ENCODE results near the gene SOX6.

The SOX6 gene

DNA sequence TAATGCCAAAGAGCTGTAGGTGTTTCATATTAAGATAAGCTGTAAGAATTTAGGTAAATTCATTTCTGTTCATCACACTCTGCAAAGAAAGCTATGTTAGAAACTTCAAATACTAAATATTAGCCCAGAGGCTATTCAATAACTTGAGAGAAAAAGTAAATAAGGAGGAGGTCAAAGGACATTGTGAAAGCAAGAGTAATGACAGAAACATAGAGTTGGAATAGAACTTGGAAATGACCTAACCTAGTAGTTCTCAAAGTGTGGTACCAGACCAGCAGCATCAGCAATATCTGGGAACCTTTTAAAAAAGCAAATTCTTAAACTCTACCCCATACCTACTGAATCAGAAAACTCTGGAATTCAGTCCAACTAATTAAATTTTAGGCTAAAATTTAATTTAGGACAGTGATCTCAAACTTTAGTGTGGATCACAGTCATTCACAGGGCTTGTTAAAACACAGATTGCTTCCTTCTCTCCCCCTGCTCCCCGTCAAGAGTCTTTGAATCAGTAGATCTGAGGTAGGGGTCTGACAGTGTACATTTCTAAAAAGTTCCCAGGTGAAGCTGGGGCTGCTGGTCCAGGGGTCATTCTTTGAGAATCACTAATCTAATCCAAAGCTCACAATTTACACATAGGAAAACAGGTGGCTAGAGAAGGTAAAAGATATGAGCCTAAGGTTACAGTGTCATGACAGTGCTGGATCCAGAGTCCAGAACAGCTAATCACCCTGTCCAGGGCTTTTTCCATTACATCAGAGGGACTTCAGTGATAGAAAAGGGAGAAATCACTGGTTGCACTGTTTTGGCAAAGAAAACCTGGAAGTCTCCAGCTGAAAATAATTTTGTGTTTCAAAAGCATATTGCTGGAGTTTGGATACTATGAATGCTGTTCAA lies 241.1 kb downstream of the SOX6 start:
- Histone ChIP-seq H3K9ac (ENCODE audit: low read depth, low read length, poor library complexity) (no peak overlapping the region), H3K23ac (ENCODE audit: low read depth, low read length, poor library complexity) (no peak overlapping the region), H2BK120ac (ENCODE audit: low read depth, low read length) (no peak overlapping the region), H3K4me1 (ENCODE audit: control insufficient read depth in 2 of 2, insufficient read depth in 1 of 2, low read depth in 1 of 2, low read length in 2 of 2) (peaks cover 5 to 8% of the 10 kb centered on the region in 2 donors), H3K9me3 (replicated peaks in 1 of 2; ENCODE audit: control insufficient read depth in 2 of 2, insufficient read depth in 1 of 2, low read depth in 1 of 2, low read length in 2 of 2) (no peaks in the 10 kb centered on the region), H3K79me1 (ENCODE audit: low read depth, low read length) (peaks cover 2% of the 10 kb centered on the region), H2AK5ac (ENCODE audit: low read depth, low read length) (no peak overlapping the region), H3K4ac (ENCODE audit: low read length) (no peak overlapping the region), H3K18ac (ENCODE audit: low read length) (no peak overlapping the region), H3K14ac (ENCODE audit: low read length) (no peak overlapping the region), H3K27ac (replicated peaks; ENCODE audit: low read length) (no peak overlapping the region), H2BK12ac (ENCODE audit: low read length) (no peak overlapping the region), H2AFZ (ENCODE audit: low read length) (no peak overlapping the region), H3K27me3 (ENCODE audit: control insufficient read depth in 3 of 3, insufficient read depth in 3 of 3, low read depth in 1 of 3, low read length in 3 of 3) (no peaks in the 10 kb centered on the region), H3K4me3 (ENCODE audit: low read length in 2 of 2) (no peak overlapping the region), H3K4me2 (ENCODE audit: insufficient read depth, low read length, poor library complexity, severe bottlenecking) (no peak overlapping the region), H2BK15ac (ENCODE audit: low read length) (no peak overlapping the region), H4K8ac (ENCODE audit: low read depth, low read length) (no peak overlapping the region), H2BK5ac (ENCODE audit: low read length) (no peak overlapping the region), H3K36me3 (replicated peaks in 1 of 2; ENCODE audit: control insufficient read depth in 2 of 2, insufficient read depth in 2 of 2, low read length in 2 of 2) (no peaks in the 10 kb centered on the region), H4K91ac (ENCODE audit: low read depth, low read length, poor library complexity) (no peak overlapping the region)
- no peak for DNase-seq (ENCODE audit: low spot score)
- WGBS, 2 donors (ENCODE audit: extremely low coverage in 2 of 2, insufficient read length in 2 of 2, insufficient replicate concordance in 1 of 2), result no CpG with 5 or more reads among the region's 1 CpG

DNA sequence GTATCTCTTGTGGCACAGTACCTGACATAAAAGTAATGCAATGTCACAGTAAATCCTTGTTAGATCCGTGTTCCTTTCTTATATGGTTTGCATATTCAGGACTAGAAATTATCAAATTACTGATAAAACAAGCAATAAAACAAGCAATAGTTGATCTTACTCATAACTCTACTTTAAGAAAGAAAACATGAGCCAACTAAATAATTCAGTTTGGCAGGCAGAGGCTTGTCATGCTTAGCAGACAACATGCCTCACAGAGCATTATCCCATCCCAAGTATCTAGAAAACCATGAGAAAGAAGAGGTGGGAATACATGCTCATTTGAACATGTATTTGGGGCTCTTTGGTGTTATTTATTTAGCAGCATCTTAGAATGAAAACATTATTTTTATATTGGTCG lies 241.9 kb downstream of the SOX6 start:
- no peak for DNase-seq (ENCODE audit: low spot score)
- Histone ChIP-seq H4K8ac (ENCODE audit: low read depth, low read length) (no peak overlapping the region), H3K14ac (ENCODE audit: low read length) (no peak overlapping the region), H3K27ac (replicated peaks; ENCODE audit: low read length) (no peak overlapping the region), H3K9me3 (replicated peaks in 1 of 2; ENCODE audit: control insufficient read depth in 2 of 2, insufficient read depth in 1 of 2, low read depth in 1 of 2, low read length in 2 of 2) (no peaks in the 10 kb centered on the region), H3K18ac (ENCODE audit: low read length) (no peak overlapping the region), H3K36me3 (replicated peaks in 1 of 2; ENCODE audit: control insufficient read depth in 2 of 2, insufficient read depth in 2 of 2, low read length in 2 of 2) (no peaks in the 10 kb centered on the region), H3K23ac (ENCODE audit: low read depth, low read length, poor library complexity) (no peak overlapping the region), H3K27me3 (ENCODE audit: control insufficient read depth in 3 of 3, insufficient read depth in 3 of 3, low read depth in 1 of 3, low read length in 3 of 3) (no peaks in the 10 kb centered on the region), H2BK12ac (ENCODE audit: low read length) (no peak overlapping the region), H3K9ac (ENCODE audit: low read depth, low read length, poor library complexity) (no peak overlapping the region), H2BK5ac (ENCODE audit: low read length) (no peak overlapping the region), H2BK120ac (ENCODE audit: low read depth, low read length) (no peak overlapping the region), H2BK15ac (ENCODE audit: low read length) (no peak overlapping the region), H4K91ac (ENCODE audit: low read depth, low read length, poor library complexity) (no peak overlapping the region), H3K4me2 (ENCODE audit: insufficient read depth, low read length, poor library complexity, severe bottlenecking) (no peak overlapping the region), H3K4ac (ENCODE audit: low read length) (no peak overlapping the region), H2AK5ac (ENCODE audit: low read depth, low read length) (no peak overlapping the region), H3K4me1 (ENCODE audit: control insufficient read depth in 2 of 2, insufficient read depth in 1 of 2, low read depth in 1 of 2, low read length in 2 of 2) (peaks cover 5 to 8% of the 10 kb centered on the region in 2 donors), H3K4me3 (ENCODE audit: low read length in 2 of 2) (no peak overlapping the region), H2AFZ (ENCODE audit: low read length) (no peak overlapping the region), H3K79me1 (ENCODE audit: low read depth, low read length) (peaks cover 2% of the 10 kb centered on the region)
- no CpG with 5 or more reads among the region's 2 CpGs for WGBS, 2 donors (ENCODE audit: extremely low coverage in 2 of 2, insufficient read length in 2 of 2, insufficient replicate concordance in 1 of 2)

- H3K4ac ChIP-seq (ENCODE audit: low read length), result no peak overlapping the region
- no peaks in the 10 kb centered on the region for H3K36me3 ChIP-seq (replicated peaks in 1 of 2; ENCODE audit: control insufficient read depth in 2 of 2, insufficient read depth in 2 of 2, low read length in 2 of 2)
- H2BK120ac ChIP-seq (ENCODE audit: low read depth, low read length), result no peak overlapping the region
- peaks cover 2% of the 10 kb centered on the region for H3K79me1 ChIP-seq (ENCODE audit: low read depth, low read length)
- no peak overlapping the region for H4K8ac ChIP-seq (ENCODE audit: low read depth, low read length)
- no peak overlapping the region for H2AFZ ChIP-seq (ENCODE audit: low read length)
- H4K91ac ChIP-seq (ENCODE audit: low read depth, low read length, poor library complexity), result no peak overlapping the region
- no peak overlapping the region for H2BK15ac ChIP-seq (ENCODE audit: low read length)
- H3K4me1 ChIP-seq (ENCODE audit: control insufficient read depth in 2 of 2, insufficient read depth in 1 of 2, low read depth in 1 of 2, low read length in 2 of 2), result peaks cover 5% of the 10 kb centered on the region in 2 donors
- no peak overlapping the region for H3K4me3 ChIP-seq (ENCODE audit: low read length in 2 of 2)
- DNase-seq (ENCODE audit: low spot score), result no peak
- no peak overlapping the region for H3K9ac ChIP-seq (ENCODE audit: low read depth, low read length, poor library complexity)
- no peak overlapping the region for H3K27ac ChIP-seq (replicated peaks; ENCODE audit: low read length)
- peaks cover 0 to under 1% of the 10 kb centered on the region in 2 donors for H3K9me3 ChIP-seq (replicated peaks in 1 of 2; ENCODE audit: control insufficient read depth in 2 of 2, insufficient read depth in 1 of 2, low read depth in 1 of 2, low read length in 2 of 2)
- no peak overlapping the region for H2BK5ac ChIP-seq (ENCODE audit: low read length)
- no peak overlapping the region for H3K4me2 ChIP-seq (ENCODE audit: insufficient read depth, low read length, poor library complexity, severe bottlenecking)
- no peak overlapping the region for H3K14ac ChIP-seq (ENCODE audit: low read length)
- H3K18ac ChIP-seq (ENCODE audit: low read length), result no peak overlapping the region
- no peak overlapping the region for H3K23ac ChIP-seq (ENCODE audit: low read depth, low read length, poor library complexity)
- H2AK5ac ChIP-seq (ENCODE audit: low read depth, low read length), result no peak overlapping the region
- no peaks in the 10 kb centered on the region for H3K27me3 ChIP-seq (ENCODE audit: control insufficient read depth in 3 of 3, insufficient read depth in 3 of 3, low read depth in 1 of 3, low read length in 3 of 3)
- no CpG with 5 or more reads among the region's 2 CpGs for WGBS, 2 donors (ENCODE audit: extremely low coverage in 2 of 2, insufficient read length in 2 of 2, insufficient replicate concordance in 1 of 2)
- H2BK12ac ChIP-seq (ENCODE audit: low read length), result no peak overlapping the region
These were observed 244.7 kb downstream of the SOX6 start for GRCh38 chr11:16111690-16112089.

DNA sequence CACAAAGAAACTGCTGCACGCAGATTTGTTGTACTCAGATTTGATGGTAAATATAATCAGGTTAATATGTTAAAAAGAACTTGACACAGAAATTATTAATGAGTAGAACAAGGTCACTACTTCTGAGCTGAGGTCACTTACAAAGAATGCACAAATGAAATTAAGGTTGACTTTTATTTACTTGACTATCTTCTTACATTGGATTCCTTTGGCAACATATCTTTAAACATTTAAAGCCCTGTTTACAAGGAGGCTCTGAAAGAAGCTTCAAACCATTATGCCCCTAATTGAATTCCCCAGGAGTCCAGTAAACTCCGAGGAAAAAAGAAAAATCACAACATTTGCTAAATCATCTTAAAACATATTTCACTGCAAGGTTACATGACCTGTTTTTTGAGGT lies 245.5 kb downstream of the SOX6 start:
- no peak overlapping the region for H3K4me3 ChIP-seq (ENCODE audit: low read length in 2 of 2)
- no peak overlapping the region for H3K9ac ChIP-seq (ENCODE audit: low read depth, low read length, poor library complexity)
- no peak for DNase-seq (ENCODE audit: low spot score)
- H2BK15ac ChIP-seq (ENCODE audit: low read length), result no peak overlapping the region
- no peak overlapping the region for H3K14ac ChIP-seq (ENCODE audit: low read length)
- no peaks in the 10 kb centered on the region for H3K36me3 ChIP-seq (replicated peaks in 1 of 2; ENCODE audit: control insufficient read depth in 2 of 2, insufficient read depth in 2 of 2, low read length in 2 of 2)
- H3K4me2 ChIP-seq (ENCODE audit: insufficient read depth, low read length, poor library complexity, severe bottlenecking), result no peak overlapping the region
- no peak overlapping the region for H2BK5ac ChIP-seq (ENCODE audit: low read length)
- no peak overlapping the region for H2AK5ac ChIP-seq (ENCODE audit: low read depth, low read length)
- no peak overlapping the region for H3K18ac ChIP-seq (ENCODE audit: low read length)
- no CpG with 5 or more reads among the region's 2 CpGs for WGBS, 2 donors (ENCODE audit: extremely low coverage in 2 of 2, insufficient read length in 2 of 2, insufficient replicate concordance in 1 of 2)
- H3K4me1 ChIP-seq (ENCODE audit: control insufficient read depth in 2 of 2, insufficient read depth in 1 of 2, low read depth in 1 of 2, low read length in 2 of 2), result peaks cover 5% of the 10 kb centered on the region in 2 donors
- peaks cover 0 to 6% of the 10 kb centered on the region in 2 donors for H3K9me3 ChIP-seq (replicated peaks in 1 of 2; ENCODE audit: control insufficient read depth in 2 of 2, insufficient read depth in 1 of 2, low read depth in 1 of 2, low read length in 2 of 2)
- peaks cover 2% of the 10 kb centered on the region for H3K79me1 ChIP-seq (ENCODE audit: low read depth, low read length)
- H4K91ac ChIP-seq (ENCODE audit: low read depth, low read length, poor library complexity), result no peak overlapping the region
- H3K23ac ChIP-seq (ENCODE audit: low read depth, low read length, poor library complexity), result no peak overlapping the region
- no peak overlapping the region for H2AFZ ChIP-seq (ENCODE audit: low read length)
- H4K8ac ChIP-seq (ENCODE audit: low read depth, low read length), result no peak overlapping the region
- H2BK120ac ChIP-seq (ENCODE audit: low read depth, low read length), result no peak overlapping the region
- no peak overlapping the region for H3K4ac ChIP-seq (ENCODE audit: low read length)
- no peak overlapping the region for H2BK12ac ChIP-seq (ENCODE audit: low read length)
- no peak overlapping the region for H3K27ac ChIP-seq (replicated peaks; ENCODE audit: low read length)
- H3K27me3 ChIP-seq (ENCODE audit: control insufficient read depth in 3 of 3, insufficient read depth in 3 of 3, low read depth in 1 of 3, low read length in 3 of 3), result no peaks in the 10 kb centered on the region

Data from neuronal stem cell (in vitro differentiated cells).